Measurements from ENCODE around the gene WEE1. TPM values are rescaled to one million over a fixed set of nuclear protein-coding genes. Genes with fewer than 3 reads are reported as not detected.

The WEE1 gene
- total and polyA plus RNA-seq, 2 experiments from 2014 or later: 50.7 to 149 TPM

DNA sequence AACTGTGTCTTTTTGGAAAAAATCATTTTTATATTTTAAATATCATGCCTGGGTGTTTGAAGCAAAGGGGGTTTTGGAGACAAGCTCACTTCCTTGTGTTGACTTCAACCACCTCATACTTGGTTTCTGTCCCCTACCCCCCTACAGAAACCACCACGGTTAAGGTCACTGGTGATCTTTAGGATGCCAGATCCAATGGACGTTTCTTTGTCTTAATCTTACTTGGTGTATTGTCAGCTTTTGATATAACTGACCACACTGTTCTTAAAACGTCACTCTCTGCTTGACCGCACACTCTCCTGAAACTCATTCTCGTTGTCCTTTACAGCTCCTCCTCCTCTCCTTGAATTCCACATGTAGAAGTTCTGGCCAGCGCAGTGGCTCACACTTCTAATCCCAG, 55.6 kb downstream of the WEE1 start:
- H3K27ac Mint-ChIP-seq: no peak overlapping the region
- H3K27me3 Mint-ChIP-seq (ENCODE audit: insufficient read depth, low read depth, poor library complexity): peaks cover 15% of the 10 kb centered on the region
- no peak overlapping the region for H3K4me3 Mint-ChIP-seq
- no peak overlapping the region for H3K4me3 ChIP-seq
- peaks cover 4% of the 10 kb centered on the region; the same call in 2 of the 3 replicates for H3K9me3 Mint-ChIP-seq
- no peaks in the 10 kb centered on the region; the same call in 1 of the 2 replicates for H3K9me2 ChIP-seq (ENCODE audit: insufficient read depth)
- H3K4me1 Mint-ChIP-seq: peaks cover 39% of the 10 kb centered on the region
- ATAC-seq (no peak), DNase-seq (ENCODE audit: low spot score) (no peak)
- H3F3A ChIP-seq (replicated peaks; ENCODE audit: low read depth): no peaks in the 10 kb centered on the region; the same call in 1 of the 2 replicates
- peaks cover 20% of the 10 kb centered on the region for H3K4me1 ChIP-seq (ENCODE audit: insufficient read depth)
- no peak overlapping the region for H3K4me2 ChIP-seq
- no peaks in the 10 kb centered on the region for H4K20me1 ChIP-seq (replicated peaks; ENCODE audit: insufficient read depth)
- H3K36me3 ChIP-seq (ENCODE audit: insufficient read depth): no peaks in the 10 kb centered on the region
- no peak overlapping the region for H2AFZ ChIP-seq
- H3K36me3 Mint-ChIP-seq (ENCODE audit: low read depth): peaks cover 4% of the 10 kb centered on the region; the same call in 2 of the 3 replicates
- no peaks in the 10 kb centered on the region for H3K79me2 ChIP-seq (replicated peaks; ENCODE audit: insufficient read depth)
- H3K27ac ChIP-seq (ENCODE audit: low read depth): no peak overlapping the region
- H3K27me3 ChIP-seq (ENCODE audit: insufficient read depth): no peaks in the 10 kb centered on the region
- no peak for TF ChIP-seq ZNF114 (CRISPR knock-in tag; IDR thresholded peaks at IDR 0.05)
- TF ChIP-seq, protein P1, sequence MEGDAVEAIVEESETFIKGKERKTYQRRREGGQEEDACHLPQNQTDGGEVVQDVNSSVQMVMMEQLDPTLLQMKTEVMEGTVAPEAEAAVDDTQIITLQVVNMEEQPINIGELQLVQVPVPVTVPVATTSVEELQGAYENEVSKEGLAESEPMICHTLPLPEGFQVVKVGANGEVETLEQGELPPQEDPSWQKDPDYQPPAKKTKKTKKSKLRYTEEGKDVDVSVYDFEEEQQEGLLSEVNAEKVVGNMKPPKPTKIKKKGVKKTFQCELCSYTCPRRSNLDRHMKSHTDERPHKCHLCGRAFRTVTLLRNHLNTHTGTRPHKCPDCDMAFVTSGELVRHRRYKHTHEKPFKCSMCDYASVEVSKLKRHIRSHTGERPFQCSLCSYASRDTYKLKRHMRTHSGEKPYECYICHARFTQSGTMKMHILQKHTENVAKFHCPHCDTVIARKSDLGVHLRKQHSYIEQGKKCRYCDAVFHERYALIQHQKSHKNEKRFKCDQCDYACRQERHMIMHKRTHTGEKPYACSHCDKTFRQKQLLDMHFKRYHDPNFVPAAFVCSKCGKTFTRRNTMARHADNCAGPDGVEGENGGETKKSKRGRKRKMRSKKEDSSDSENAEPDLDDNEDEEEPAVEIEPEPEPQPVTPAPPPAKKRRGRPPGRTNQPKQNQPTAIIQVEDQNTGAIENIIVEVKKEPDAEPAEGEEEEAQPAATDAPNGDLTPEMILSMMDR (conservative IDR thresholded peaks at IDR 0.05; ENCODE audit: low read depth in 2 of 2): no peak
- no peak for TF ChIP-seq EZH2phosphoT487 (IDR thresholded peaks at IDR 0.05; ENCODE audit: unreplicated experiment)
- no peak for TF ChIP-seq NANOG (IDR thresholded peaks at IDR 0.05; ENCODE audit: borderline replicate concordance)
- no peak for TF ChIP-seq POLR2AphosphoS5 (IDR thresholded peaks at IDR 0.05; ENCODE audit: low read depth)
- TF ChIP-seq JUNB (IDR thresholded peaks at IDR 0.05; ENCODE audit: unreplicated experiment): no peak
- TF ChIP-seq, protein P2, sequence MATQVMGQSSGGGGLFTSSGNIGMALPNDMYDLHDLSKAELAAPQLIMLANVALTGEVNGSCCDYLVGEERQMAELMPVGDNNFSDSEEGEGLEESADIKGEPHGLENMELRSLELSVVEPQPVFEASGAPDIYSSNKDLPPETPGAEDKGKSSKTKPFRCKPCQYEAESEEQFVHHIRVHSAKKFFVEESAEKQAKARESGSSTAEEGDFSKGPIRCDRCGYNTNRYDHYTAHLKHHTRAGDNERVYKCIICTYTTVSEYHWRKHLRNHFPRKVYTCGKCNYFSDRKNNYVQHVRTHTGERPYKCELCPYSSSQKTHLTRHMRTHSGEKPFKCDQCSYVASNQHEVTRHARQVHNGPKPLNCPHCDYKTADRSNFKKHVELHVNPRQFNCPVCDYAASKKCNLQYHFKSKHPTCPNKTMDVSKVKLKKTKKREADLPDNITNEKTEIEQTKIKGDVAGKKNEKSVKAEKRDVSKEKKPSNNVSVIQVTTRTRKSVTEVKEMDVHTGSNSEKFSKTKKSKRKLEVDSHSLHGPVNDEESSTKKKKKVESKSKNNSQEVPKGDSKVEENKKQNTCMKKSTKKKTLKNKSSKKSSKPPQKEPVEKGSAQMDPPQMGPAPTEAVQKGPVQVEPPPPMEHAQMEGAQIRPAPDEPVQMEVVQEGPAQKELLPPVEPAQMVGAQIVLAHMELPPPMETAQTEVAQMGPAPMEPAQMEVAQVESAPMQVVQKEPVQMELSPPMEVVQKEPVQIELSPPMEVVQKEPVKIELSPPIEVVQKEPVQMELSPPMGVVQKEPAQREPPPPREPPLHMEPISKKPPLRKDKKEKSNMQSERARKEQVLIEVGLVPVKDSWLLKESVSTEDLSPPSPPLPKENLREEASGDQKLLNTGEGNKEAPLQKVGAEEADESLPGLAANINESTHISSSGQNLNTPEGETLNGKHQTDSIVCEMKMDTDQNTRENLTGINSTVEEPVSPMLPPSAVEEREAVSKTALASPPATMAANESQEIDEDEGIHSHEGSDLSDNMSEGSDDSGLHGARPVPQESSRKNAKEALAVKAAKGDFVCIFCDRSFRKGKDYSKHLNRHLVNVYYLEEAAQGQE (IDR thresholded peaks at IDR 0.05; ENCODE audit: unreplicated experiment): no peak

DNA sequence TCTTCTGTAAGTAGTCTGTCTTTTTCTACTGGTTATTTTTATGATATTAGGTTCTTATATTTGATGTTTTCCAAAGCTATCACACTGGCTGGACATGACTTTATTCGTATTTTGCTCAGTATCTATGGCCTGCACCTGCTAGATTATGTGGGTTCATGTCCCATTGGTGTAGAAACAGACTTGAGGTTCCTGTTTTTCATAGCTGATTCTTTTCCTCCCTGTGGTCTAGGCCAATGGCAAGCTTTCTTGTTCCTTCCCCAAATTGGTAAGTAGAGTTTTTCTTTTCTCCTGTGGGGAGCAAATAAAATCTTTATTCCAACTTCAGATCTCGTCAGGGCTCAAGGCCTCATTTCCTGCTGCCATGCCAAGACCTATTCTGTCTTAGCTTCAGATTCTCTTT, 60.2 kb downstream of the WEE1 start:
- no peaks in the 10 kb centered on the region; the same call in 2 of the 3 replicates for H3K36me3 Mint-ChIP-seq (ENCODE audit: low read depth)
- Histone ChIP-seq H3K27ac (ENCODE audit: low read depth) (no peak overlapping the region), H3K4me2 (no peak overlapping the region), H2AFZ (no peak overlapping the region), H3K9me2 (ENCODE audit: insufficient read depth) (peaks cover 4% of the 10 kb centered on the region; the same call in 1 of the 2 replicates), H3F3A (replicated peaks; ENCODE audit: low read depth) (no peaks in the 10 kb centered on the region), H3K4me1 (ENCODE audit: insufficient read depth) (no peaks in the 10 kb centered on the region), H3K4me3 (no peak overlapping the region), H3K79me2 (replicated peaks; ENCODE audit: insufficient read depth) (no peaks in the 10 kb centered on the region), H4K20me1 (replicated peaks; ENCODE audit: insufficient read depth) (no peaks in the 10 kb centered on the region), H3K27me3 (ENCODE audit: insufficient read depth) (no peaks in the 10 kb centered on the region), H3K36me3 (ENCODE audit: insufficient read depth) (no peaks in the 10 kb centered on the region)
- H3K27me3 Mint-ChIP-seq (ENCODE audit: insufficient read depth, low read depth, poor library complexity): peaks cover 6% of the 10 kb centered on the region
- DNase-seq (ENCODE audit: low spot score) (no peak), ATAC-seq (no peak)
- no peak overlapping the region for H3K27ac Mint-ChIP-seq
- H3K9me3 Mint-ChIP-seq: no peaks in the 10 kb centered on the region
- no peak overlapping the region for H3K4me3 Mint-ChIP-seq
- peaks cover 5% of the 10 kb centered on the region for H3K4me1 Mint-ChIP-seq
- no peak for TF ChIP-seq JUNB (IDR thresholded peaks at IDR 0.05; ENCODE audit: unreplicated experiment)
- TF ChIP-seq ZNF114 (CRISPR knock-in tag; IDR thresholded peaks at IDR 0.05): no peak
- no peak for TF ChIP-seq EZH2 (IDR thresholded peaks at IDR 0.05; ENCODE audit: low read depth, unreplicated experiment)
- no peak for TF ChIP-seq POLR2AphosphoS5 (IDR thresholded peaks at IDR 0.05; ENCODE audit: low read depth)
- TF ChIP-seq, protein P2 (IDR thresholded peaks at IDR 0.05; ENCODE audit: unreplicated experiment): no peak
- TF ChIP-seq STAT1 (IDR thresholded peaks at IDR 0.05; ENCODE audit: unreplicated experiment): no peak
- TF ChIP-seq, protein P3, sequence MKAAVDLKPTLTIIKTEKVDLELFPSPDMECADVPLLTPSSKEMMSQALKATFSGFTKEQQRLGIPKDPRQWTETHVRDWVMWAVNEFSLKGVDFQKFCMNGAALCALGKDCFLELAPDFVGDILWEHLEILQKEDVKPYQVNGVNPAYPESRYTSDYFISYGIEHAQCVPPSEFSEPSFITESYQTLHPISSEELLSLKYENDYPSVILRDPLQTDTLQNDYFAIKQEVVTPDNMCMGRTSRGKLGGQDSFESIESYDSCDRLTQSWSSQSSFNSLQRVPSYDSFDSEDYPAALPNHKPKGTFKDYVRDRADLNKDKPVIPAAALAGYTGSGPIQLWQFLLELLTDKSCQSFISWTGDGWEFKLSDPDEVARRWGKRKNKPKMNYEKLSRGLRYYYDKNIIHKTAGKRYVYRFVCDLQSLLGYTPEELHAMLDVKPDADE (IDR thresholded peaks at IDR 0.05): no peak
- TF ChIP-seq, protein P1 (conservative IDR thresholded peaks at IDR 0.05; ENCODE audit: low read depth in 2 of 2): no peak
- TF ChIP-seq EZH2phosphoT487 (IDR thresholded peaks at IDR 0.05; ENCODE audit: unreplicated experiment): no peak
